ENCODE data around the gene ATXN1. TPM values are rescaled to one million over a fixed set of nuclear protein-coding genes. Genes with fewer than 3 reads are reported as not detected.

ATXN1 gene
- total RNA-seq, 1 experiment from 2014 or later, result 5.6 TPM

- Histone ChIP-seq H2AFZ (ENCODE audit: low read length) (no peak overlapping the region), H3K56ac (ENCODE audit: insufficient read length, low read depth, low read length) (no peak overlapping the region), H2BK12ac (ENCODE audit: insufficient read length, low read depth, low read length) (no peak overlapping the region), H2BK20ac (ENCODE audit: low read depth, low read length, poor library complexity, severe bottlenecking) (no peak overlapping the region), H2BK15ac (ENCODE audit: low read depth, low read length) (no peak overlapping the region), H3K9me3 (ENCODE audit: control insufficient read depth, low read depth, low read length) (no peaks in the 10 kb centered on the region), H3K4ac (ENCODE audit: low read depth, low read length) (no peak overlapping the region), H4K20me1 (ENCODE audit: control insufficient read depth, insufficient read depth, insufficient read length) (no peaks in the 10 kb centered on the region), H3K4me2 (ENCODE audit: insufficient read depth, insufficient read length, low read length) (no peak overlapping the region), H3T11ph (ENCODE audit: low read length) (no peak overlapping the region), H3K9ac (ENCODE audit: extremely low read depth, insufficient read length, low read length) (no peak overlapping the region), H4K8ac (replicated peaks; ENCODE audit: insufficient read length, low read depth, low read length) (no peak overlapping the region), H4K91ac (ENCODE audit: insufficient read length, low read depth, low read length) (no peak overlapping the region), H3K27ac (ENCODE audit: insufficient read length, low read depth, low read length) (no peak overlapping the region), H3K23me2 (ENCODE audit: insufficient read length, low read depth, low read length, poor library complexity, severe bottlenecking) (no peaks in the 10 kb centered on the region), H3K27me3 (ENCODE audit: insufficient read depth, low read length) (no peaks in the 10 kb centered on the region), H3K23ac (ENCODE audit: insufficient read length, low read depth, low read length) (no peak overlapping the region), H3K4me1 (ENCODE audit: insufficient read depth, low read length) (no peaks in the 10 kb centered on the region), H3K18ac (ENCODE audit: insufficient read length, low read depth, low read length) (no peak overlapping the region), H4K5ac (ENCODE audit: insufficient read length, low read depth, low read length) (no peak overlapping the region), H2AK5ac (ENCODE audit: insufficient read length, low read length) (no peak overlapping the region), H3K14ac (ENCODE audit: insufficient read depth, low read length) (no peak overlapping the region), H2BK120ac (ENCODE audit: low read depth, low read length, poor library complexity, severe bottlenecking) (no peak overlapping the region), H3K79me2 (ENCODE audit: insufficient read depth, low read length) (no peaks in the 10 kb centered on the region), H3K79me1 (ENCODE audit: insufficient read depth, low read depth, low read length, poor library complexity, severe bottlenecking) (no peaks in the 10 kb centered on the region), H2BK5ac (ENCODE audit: insufficient read length, low read length) (no peak overlapping the region)
- Mint-ChIP-seq H3K4me3 (no peak overlapping the region), H3K27ac (no peak overlapping the region), H3K36me3 (ENCODE audit: insufficient read depth in 1 of 3, low read depth in 3 of 3) (no peaks in the 10 kb centered on the region), H3K27me3 (ENCODE audit: low read depth) (no peaks in the 10 kb centered on the region), H3K4me1 (peaks cover 5 to 7% of the 10 kb centered on the region in 2 experiments; a peak in 1 of 4 replicates), H3K9me3 (no peaks in the 10 kb centered on the region)
- DNase-seq, result no peak
- whole genome bisulfite sequencing (ENCODE audit: extremely low coverage, insufficient read length, low lambda C conversion rate), result no CpG with 5 or more reads among the region's 2 CpGs
- no peak for TF ChIP-seq CTCF (conservative IDR thresholded peaks at IDR 0.05)
Observed at GRCh38 chr6:16716321-16716858, 44.9 kb downstream of the ATXN1 start.
